Suppressor macrophage (primary cell): ENCODE data around the gene ADGRV1.
"Not testable (repeated sequence)": the region's sequence is repeated elsewhere in the genome, so short reads cannot be mapped to it uniquely, and the experiment has no call there.

ENCODE experiments used
- DNase-seq, 4 experiments: peaks; one replicate each; pipeline ENCODE4 v3.0.0-alpha.2; 2020 to 2022

The ADGRV1 gene

GRCh38 chr5:91000743-91001142 is 442.1 kb downstream of the ADGRV1 start:
- no peak for DNase-seq

GRCh38 chr5:91006713-91007112 is 448.1 kb downstream of the ADGRV1 start:
- peak; percentile 18 to 59 (median 46) for DNase-seq

- no peak for DNase-seq
These were observed 448.7 kb downstream of the ADGRV1 start for GRCh38 chr5:91007251-91007650.

- no peak for DNase-seq
These were observed 449.3 kb downstream of the ADGRV1 start for GRCh38 chr5:91007780-91008402.

- no peak for DNase-seq
These were observed 451.5 kb downstream of the ADGRV1 start for GRCh38 chr5:91010090-91010489.

- DNase-seq = peak in 1 of 4 experiments; percentile 14
These were observed 452.4 kb downstream of the ADGRV1 start for GRCh38 chr5:91011029-91011428.

- not testable (repeated sequence) for DNase-seq
These were observed 454.3 kb downstream of the ADGRV1 start for GRCh38 chr5:91012867-91013266.

- DNase-seq = no peak
These were observed 457.7 kb downstream of the ADGRV1 start for GRCh38 chr5:91016322-91016721.

GRCh38 chr5:91016954-91017700 is 458.5 kb downstream of the ADGRV1 start:
- DNase-seq = peak in 2 of 4 experiments; percentile 8 to 21

GRCh38 chr5:91018200-91018599 is 459.6 kb downstream of the ADGRV1 start:
- no peak for DNase-seq

GRCh38 chr5:91018712-91019371 is 460.2 kb downstream of the ADGRV1 start:
- no peak for DNase-seq

GRCh38 chr5:91020065-91020800 is 461.6 kb downstream of the ADGRV1 start:
- no peak for DNase-seq

GRCh38 chr5:91022518-91022917 is 463.9 kb downstream of the ADGRV1 start:
- DNase-seq = no peak

- no peak for DNase-seq
These were observed 465.6 kb downstream of the ADGRV1 start for GRCh38 chr5:91024206-91024605.

- DNase-seq = no peak
These were observed 466.1 kb downstream of the ADGRV1 start for GRCh38 chr5:91024727-91025126.

GRCh38 chr5:91025449-91025848 is 466.9 kb downstream of the ADGRV1 start:
- no peak for DNase-seq

GRCh38 chr5:91025956-91026355 is 467.4 kb downstream of the ADGRV1 start:
- DNase-seq = no peak

GRCh38 chr5:91026466-91026865 is 467.9 kb downstream of the ADGRV1 start:
- no peak for DNase-seq

GRCh38 chr5:91027405-91028139 is 469.0 kb downstream of the ADGRV1 start:
- DNase-seq = no peak

GRCh38 chr5:91028499-91028956 is 469.9 kb downstream of the ADGRV1 start:
- DNase-seq = no peak

GRCh38 chr5:91030521-91031401 is 472.2 kb downstream of the ADGRV1 start:
- peak in 1 of 4 experiments; percentile 5 for DNase-seq
